Loucy (cell line): ENCODE measurements around the gene CFAP43.

Experiments
- H2AFZ ChIP-seq: fragments of 200-600 bp; sonication (generic); 2 replicates; pipeline ENCODE4 v1.6.0; 2016; ENCODE audit warnings: antibody characterized with exemption, mild to moderate bottlenecking, low read length, moderate library complexity
- H3F3A ChIP-seq: fragments of 200-600 bp; 2 replicates; pipeline ENCODE4 v1.6.0; 2016; ENCODE audit warnings: antibody characterized with exemption, low read depth, mild to moderate bottlenecking
- H3K27me3 ChIP-seq: fragments of 200-600 bp; sonication (generic); 2 replicates; pipeline ENCODE4 v1.6.1; 2014; ENCODE audit warnings: low read length, mild to moderate bottlenecking; ENCODE audit not compliant: insufficient read depth, poor library complexity, severe bottlenecking
- H3K36me3 ChIP-seq: fragments of 200-600 bp; sonication (generic); 2 replicates; pipeline ENCODE4 v1.6.1; 2016; ENCODE audit warnings: low read length; ENCODE audit not compliant: insufficient read depth
- H3K4me1 ChIP-seq: fragments of 200-600 bp; sonication (generic); 2 replicates; pipeline ENCODE4 v1.5.1; 2014; ENCODE audit warnings: low read length, mild to moderate bottlenecking; ENCODE audit not compliant: insufficient read depth, poor library complexity, severe bottlenecking
- H3K4me2 ChIP-seq: fragments of 200-600 bp; sonication (generic); 2 replicates; pipeline ENCODE4 v1.6.0; 2014; ENCODE audit warnings: antibody characterized with exemption, low read length, low read depth, mild to moderate bottlenecking; ENCODE audit not compliant: poor library complexity, severe bottlenecking
- H3K4me3 ChIP-seq: fragments of 200-600 bp; sonication (generic); 2 replicates; pipeline ENCODE4 v1.5.1; 2014; ENCODE audit warnings: low read length, mild to moderate bottlenecking, mixed read lengths; ENCODE audit not compliant: poor library complexity, severe bottlenecking
- H3K79me2 ChIP-seq: fragments of 200-600 bp; sonication (generic); 2 replicates; pipeline ENCODE4 v1.6.1; 2014; ENCODE audit warnings: low read length; ENCODE audit not compliant: insufficient read depth
- H3K9ac ChIP-seq: fragments of 200-600 bp; sonication (generic); 2 replicates; pipeline ENCODE4 v1.6.0; 2014; ENCODE audit warnings: mild to moderate bottlenecking, low read depth, low read length, moderate library complexity; ENCODE audit not compliant: poor library complexity, severe bottlenecking
- H3K9me2 ChIP-seq: fragments of 200-600 bp; sonication (generic); replicated peaks from 2 replicates; pipeline ENCODE4 v1.6.1; 2016; ENCODE audit warnings: low read depth, low read length, mixed read lengths
- H3K9me3 ChIP-seq: fragments of 200-600 bp; sonication (generic); 2 replicates; pipeline ENCODE4 v1.6.1; 2014; ENCODE audit warnings: mild to moderate bottlenecking, antibody characterized with exemption, low read length, low read depth; ENCODE audit not compliant: insufficient read depth
- H4K20me1 ChIP-seq: fragments of 200-600 bp; sonication (generic); 2 replicates; pipeline ENCODE4 v1.6.0; 2014; ENCODE audit warnings: antibody characterized with exemption, low read length, mild to moderate bottlenecking; ENCODE audit not compliant: insufficient read depth, poor library complexity, severe bottlenecking
- EZH2phosphoT487 ChIP-seq: fragments of 200-600 bp; IDR thresholded peaks from 2 replicates; pipeline ENCODE4 v1.6.1; 2018; ENCODE audit warnings: antibody characterized with exemption, mild to moderate bottlenecking, moderate library complexity, borderline replicate concordance
- TF ChIP-seq, protein P1 (sequence below): fragments of 200-600 bp; sonication (generic); conservative IDR thresholded peaks from 2 replicates; pipeline ENCODE4 v1.5.1; 2014; ENCODE audit warnings: mild to moderate bottlenecking, antibody characterized with exemption, low read length

The CFAP43 gene

DNA sequence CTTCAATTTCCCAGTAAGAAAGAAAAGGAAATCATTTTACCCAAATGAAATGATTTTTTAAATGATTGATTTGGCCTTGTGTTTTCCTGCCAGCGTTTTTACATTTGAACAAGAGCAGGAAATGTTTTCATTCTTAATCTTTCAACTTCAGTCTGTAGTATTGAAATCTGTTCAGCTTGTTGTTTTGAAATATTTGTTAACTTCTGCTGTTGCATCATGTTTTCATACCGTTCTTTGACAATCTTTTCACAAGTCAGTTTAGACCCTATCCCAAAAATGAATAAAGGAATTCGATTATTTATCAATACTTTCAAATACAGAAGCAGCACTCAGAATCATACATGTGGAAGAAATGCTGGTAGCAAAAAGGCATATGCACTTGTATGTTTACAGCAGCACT is 102.1 kb downstream of the CFAP43 start:
- Histone ChIP-seq H3K27me3 (no peaks in the 10 kb centered on the region), H3K9ac (no peak overlapping the region), H3K36me3 (no peaks in the 10 kb centered on the region), H3K4me1 (no peaks in the 10 kb centered on the region), H3K4me3 (no peak overlapping the region), H3K9me2 (no peaks in the 10 kb centered on the region), H4K20me1 (no peaks in the 10 kb centered on the region), H3K79me2 (no peaks in the 10 kb centered on the region), H3K9me3 (no peaks in the 10 kb centered on the region), H2AFZ (no peak overlapping the region), H3F3A (no peaks in the 10 kb centered on the region), H3K4me2 (no peak overlapping the region)
- TF ChIP-seq, protein P1, sequence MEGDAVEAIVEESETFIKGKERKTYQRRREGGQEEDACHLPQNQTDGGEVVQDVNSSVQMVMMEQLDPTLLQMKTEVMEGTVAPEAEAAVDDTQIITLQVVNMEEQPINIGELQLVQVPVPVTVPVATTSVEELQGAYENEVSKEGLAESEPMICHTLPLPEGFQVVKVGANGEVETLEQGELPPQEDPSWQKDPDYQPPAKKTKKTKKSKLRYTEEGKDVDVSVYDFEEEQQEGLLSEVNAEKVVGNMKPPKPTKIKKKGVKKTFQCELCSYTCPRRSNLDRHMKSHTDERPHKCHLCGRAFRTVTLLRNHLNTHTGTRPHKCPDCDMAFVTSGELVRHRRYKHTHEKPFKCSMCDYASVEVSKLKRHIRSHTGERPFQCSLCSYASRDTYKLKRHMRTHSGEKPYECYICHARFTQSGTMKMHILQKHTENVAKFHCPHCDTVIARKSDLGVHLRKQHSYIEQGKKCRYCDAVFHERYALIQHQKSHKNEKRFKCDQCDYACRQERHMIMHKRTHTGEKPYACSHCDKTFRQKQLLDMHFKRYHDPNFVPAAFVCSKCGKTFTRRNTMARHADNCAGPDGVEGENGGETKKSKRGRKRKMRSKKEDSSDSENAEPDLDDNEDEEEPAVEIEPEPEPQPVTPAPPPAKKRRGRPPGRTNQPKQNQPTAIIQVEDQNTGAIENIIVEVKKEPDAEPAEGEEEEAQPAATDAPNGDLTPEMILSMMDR: no peak
- no peak for TF ChIP-seq EZH2phosphoT487

DNA sequence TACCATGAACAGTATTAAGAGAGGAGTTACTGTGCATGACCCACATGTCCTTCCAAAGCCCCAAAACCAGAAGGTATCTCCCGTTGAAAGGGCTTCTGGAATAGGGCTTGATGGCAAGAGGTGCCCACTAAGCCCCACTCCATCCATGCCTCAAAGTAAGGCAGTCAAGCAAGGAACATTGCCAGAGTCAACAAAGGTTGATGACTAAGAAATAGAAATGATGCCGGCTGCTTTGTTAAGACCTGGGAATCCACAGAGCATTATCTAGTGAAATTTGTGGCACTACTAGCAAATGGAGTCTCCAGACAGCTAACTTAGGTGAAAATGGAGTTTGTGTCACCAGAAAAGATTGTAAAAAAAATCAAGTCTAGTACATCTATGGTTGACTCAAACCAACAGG is 104.0 kb downstream of the CFAP43 start:
- no peaks in the 10 kb centered on the region for H3K27me3 ChIP-seq
- no peaks in the 10 kb centered on the region for H3K9me3 ChIP-seq
- H4K20me1 ChIP-seq: no peaks in the 10 kb centered on the region
- H3K4me2 ChIP-seq: no peak overlapping the region
- no peaks in the 10 kb centered on the region for H3K36me3 ChIP-seq
- peaks cover 4% of the 10 kb centered on the region for H3K4me1 ChIP-seq
- TF ChIP-seq EZH2phosphoT487: no peak
- TF ChIP-seq, protein P1: no peak
- no peak overlapping the region for H2AFZ ChIP-seq
- H3K9me2 ChIP-seq: no peaks in the 10 kb centered on the region
- H3K4me3 ChIP-seq: no peak overlapping the region
- H3F3A ChIP-seq: no peaks in the 10 kb centered on the region
- no peak overlapping the region for H3K9ac ChIP-seq
- H3K79me2 ChIP-seq: peaks cover 10% of the 10 kb centered on the region

DNA sequence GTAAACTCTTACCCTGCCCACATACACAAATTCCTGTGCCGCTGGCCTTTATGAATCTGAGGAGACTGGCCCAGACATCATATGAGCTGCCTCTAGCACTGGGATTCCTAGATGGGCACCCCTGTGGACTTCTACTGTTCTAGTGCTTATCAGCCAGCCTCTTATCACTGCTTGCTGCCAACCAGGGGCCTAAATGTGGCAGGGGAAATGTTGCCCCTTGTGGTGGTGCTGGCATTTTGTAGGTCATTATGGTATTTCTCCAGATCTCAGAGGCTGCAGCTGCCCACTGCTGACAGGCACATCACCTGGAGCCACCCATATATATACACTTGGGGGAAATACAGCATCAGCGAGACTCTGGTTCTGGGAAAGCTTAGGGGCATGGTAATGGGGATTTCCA is 104.8 kb downstream of the CFAP43 start:
- Histone ChIP-seq H3K4me1 (peaks cover 4% of the 10 kb centered on the region), H3K4me2 (no peak overlapping the region), H3K4me3 (no peak overlapping the region), H3K9me2 (no peaks in the 10 kb centered on the region), H3K36me3 (no peaks in the 10 kb centered on the region), H3K9ac (no peak overlapping the region), H3K79me2 (peaks cover 18% of the 10 kb centered on the region), H4K20me1 (no peaks in the 10 kb centered on the region), H3F3A (no peaks in the 10 kb centered on the region), H2AFZ (no peak overlapping the region), H3K9me3 (no peaks in the 10 kb centered on the region), H3K27me3 (no peaks in the 10 kb centered on the region)
- TF ChIP-seq, protein P1: peak; percentile 76
- TF ChIP-seq EZH2phosphoT487: no peak
